Mesenteric fat pad (tissue), 1 donor: Measurements from ENCODE around the gene C9orf85. TPM values are rescaled to one million over a fixed set of nuclear protein-coding genes. Genes with fewer than 3 reads are reported as not detected.
"Not testable (repeated sequence)": the region's sequence is repeated elsewhere in the genome, so short reads cannot be mapped to it uniquely, and the experiment has no call there.

Experiments used
- DNase-seq: peaks from one replicate; pipeline ENCODE4 v3.0.0-alpha.2; 2020; ENCODE audit warnings: low spot score
- total RNA-seq: library from RNA; stranded (reverse); fragmentation: NEBNext Ultra II Directional; extraction: Animal tissue kit (Norgen Biotek cat#: 25700); gene quantifications from one replicate; pipeline ENCODE4 v1.2.1, GENCODE V29; 2021
- donor health status: DM: yes; HTN: yes; CAD: no.

Gene C9orf85
- total RNA-seq, 1 donor from 2014 or later = 6.7 TPM

DNA sequence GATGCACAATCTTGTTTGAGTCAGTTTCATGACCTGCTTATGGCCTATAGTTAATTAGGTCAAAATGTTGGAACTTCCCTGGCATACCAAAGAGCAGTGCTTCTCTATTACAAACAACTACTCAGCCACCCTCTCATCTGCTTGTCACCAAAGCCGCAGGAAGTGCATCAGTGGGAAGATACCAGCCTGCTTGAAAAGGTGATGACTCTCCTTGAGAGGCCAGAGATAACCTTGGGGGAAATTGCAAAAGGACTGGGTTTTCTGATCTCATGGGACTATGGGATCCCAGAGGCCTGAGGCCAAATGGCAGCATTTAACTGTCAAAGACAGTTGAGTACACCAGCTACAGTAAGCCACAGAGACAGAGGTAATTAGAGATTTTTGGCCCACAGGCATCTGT, 79.0 kb downstream of the C9orf85 start:
- no peak for DNase-seq

DNA sequence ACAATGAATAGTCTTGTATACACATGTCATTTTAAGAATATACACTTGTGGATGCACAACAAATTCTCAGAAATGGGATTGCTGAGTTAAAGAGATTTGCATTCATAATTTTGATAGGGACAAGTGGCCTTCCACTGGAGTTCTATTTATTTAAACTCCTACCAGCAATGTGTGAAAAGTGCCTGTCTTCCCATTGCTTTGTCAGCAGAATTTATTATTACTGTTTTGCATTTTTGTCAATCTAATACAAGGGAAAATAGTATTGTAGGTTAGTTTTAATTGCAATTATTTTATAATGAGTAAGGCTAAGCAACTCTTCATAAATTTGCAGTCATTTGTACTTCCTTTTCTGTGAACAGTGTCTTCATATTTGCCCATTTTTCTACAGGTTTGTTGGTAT, 94.0 kb downstream of the C9orf85 start:
- no peak for DNase-seq

DNA sequence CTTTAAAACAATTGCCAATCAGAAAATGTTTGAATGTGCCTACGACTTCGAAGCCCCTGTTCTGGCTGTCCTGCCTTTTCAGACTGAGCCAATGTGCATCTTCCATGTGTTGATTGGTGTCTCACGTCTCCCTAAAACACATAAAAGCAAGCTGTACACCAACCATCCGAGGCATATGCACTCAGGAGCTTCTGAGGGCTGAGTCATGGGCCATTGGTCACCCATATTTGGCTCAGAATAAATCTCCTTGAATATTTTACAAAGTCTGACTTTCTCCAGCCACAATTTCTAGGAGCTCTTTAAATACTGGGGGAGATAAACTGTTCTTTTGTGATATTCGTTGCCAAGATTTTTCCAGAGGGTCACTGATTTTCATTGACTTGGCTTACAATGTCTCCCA, 95.1 kb downstream of the C9orf85 start:
- no peak for DNase-seq

DNA sequence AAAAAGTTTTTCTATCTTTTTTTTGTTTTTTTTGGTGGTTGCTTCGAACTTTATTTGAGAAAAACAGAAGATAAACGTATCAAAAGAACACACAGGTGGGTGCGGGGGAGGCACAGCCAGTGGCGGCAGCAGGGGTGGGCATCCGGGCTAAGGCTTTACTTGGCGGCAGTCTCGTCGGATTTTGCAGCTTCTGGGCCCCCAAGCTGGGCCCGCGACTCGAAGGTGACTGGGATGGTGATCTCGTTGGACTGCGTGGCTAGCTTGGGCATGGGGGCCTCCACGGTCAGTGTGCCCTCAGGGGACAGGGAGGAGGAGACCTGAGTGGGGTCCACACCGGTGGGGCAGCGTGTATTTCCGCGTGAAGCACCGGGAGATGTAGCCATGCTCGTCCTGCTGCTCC, 96.3 kb downstream of the C9orf85 start:
- not testable (repeated sequence) for DNase-seq

DNA sequence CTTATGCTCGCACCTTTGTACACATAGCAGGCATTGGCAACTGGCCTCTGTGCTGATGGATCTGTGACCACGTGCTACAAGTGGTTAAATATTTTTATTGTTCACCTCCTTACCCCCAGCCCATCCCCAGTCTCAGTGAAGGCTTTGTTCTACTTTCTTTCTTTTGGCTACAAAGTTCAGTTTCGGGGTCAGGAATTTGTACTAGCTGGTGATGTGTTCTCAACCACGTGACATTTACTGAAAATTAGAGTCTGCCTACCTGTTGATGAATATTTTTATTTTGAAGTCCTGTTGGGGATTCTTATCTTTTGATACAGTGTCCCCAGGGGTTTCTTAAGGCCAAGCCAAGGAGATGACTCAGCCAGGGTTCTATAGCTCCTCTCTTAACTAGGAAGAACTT, 101.2 kb downstream of the C9orf85 start:
- DNase-seq = no peak

DNA sequence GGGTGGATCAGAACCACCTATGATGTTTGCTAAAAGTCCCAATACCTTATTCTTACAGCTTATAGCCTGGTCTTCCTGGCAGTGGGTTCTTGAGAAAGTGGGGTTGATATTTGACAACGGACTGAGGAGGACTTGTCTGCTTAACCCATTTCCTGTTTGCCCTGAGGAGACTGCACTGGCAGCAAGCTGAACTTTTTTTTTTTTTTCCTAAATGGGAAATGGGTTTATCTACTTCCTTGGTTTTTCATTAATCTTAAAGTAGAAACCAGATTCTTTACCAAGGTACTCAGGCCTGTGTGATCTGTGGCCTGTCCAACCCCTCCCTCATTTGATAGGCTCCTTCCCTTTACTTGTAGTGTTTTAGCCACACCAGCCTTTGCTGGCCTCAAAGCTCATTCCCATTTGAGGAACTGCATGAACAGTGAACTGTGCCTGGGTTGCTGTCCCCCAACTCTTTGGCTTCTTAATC, 101.9 kb downstream of the C9orf85 start:
- DNase-seq = no peak

DNA sequence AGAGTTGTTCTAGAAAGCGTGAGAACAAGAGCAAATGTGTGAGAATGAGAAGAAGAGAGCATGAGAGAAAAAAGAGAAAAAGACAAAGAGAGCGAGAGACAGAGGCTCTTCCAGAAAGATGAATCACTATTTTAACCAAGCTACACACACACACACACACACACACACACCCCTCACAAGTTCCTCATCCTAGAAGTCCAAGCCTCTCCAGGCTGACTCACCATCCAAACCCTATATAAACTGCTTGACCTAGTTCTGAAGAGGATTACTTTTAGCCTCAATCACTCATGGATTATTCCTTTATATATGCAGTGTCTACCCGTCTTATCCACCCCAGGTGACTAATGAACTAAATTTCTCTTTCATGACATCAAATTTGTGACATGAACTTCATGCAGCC, 111.4 kb downstream of the C9orf85 start:
- no peak for DNase-seq

Other genes with a start within 250 kb of the C9orf85 start
- 108 TPM for gene CEMIP2, start 143.1 kb upstream of the C9orf85 start, total RNA-seq
- 14.3 TPM for gene ABHD17B, start 446 bp upstream of the C9orf85 start, total RNA-seq
- gene C9orf57, start 149.0 kb downstream of the C9orf85 start, total RNA-seq = not detected
- 0.32 TPM for gene GDA, start 237.8 kb downstream of the C9orf85 start, total RNA-seq